Measurements from ENCODE around the gene HOXA6.
A peak's percentile ranks its signal among the peaks of the same experiment; 100 is the strongest.

Gene HOXA6

GRCh38 chr7:27162561-27163287 is 15.2 kb upstream of the HOXA6 start:
- DNase-seq (ENCODE audit: low read depth in 2 of 2): no peak

GRCh38 chr7:27161721-27162560 is 14.4 kb upstream of the HOXA6 start:
- DNase-seq (ENCODE audit: low read depth in 2 of 2): no peak

GRCh38 chr7:27161214-27161720 is 13.7 kb upstream of the HOXA6 start:
- no peak for DNase-seq (ENCODE audit: low read depth in 2 of 2)

GRCh38 chr7:27160546-27161213 is 13.1 kb upstream of the HOXA6 start:
- DNase-seq (ENCODE audit: low read depth in 2 of 2): peak; percentile 73 to 74

- no peak for DNase-seq (ENCODE audit: low read depth in 2 of 2)
Measured at GRCh38 chr7:27160145-27160545, 12.6 kb upstream of the HOXA6 start.

GRCh38 chr7:27159266-27160144 is 11.9 kb upstream of the HOXA6 start:
- no peak for DNase-seq (ENCODE audit: low read depth in 2 of 2)

GRCh38 chr7:27158436-27159265 is 11.1 kb upstream of the HOXA6 start:
- DNase-seq (ENCODE audit: low read depth in 2 of 2): no peak

- DNase-seq (ENCODE audit: low read depth in 2 of 2): no peak
Measured at GRCh38 chr7:27157702-27158431, 10.3 kb upstream of the HOXA6 start.

- no peak for DNase-seq (ENCODE audit: low read depth in 2 of 2)
Measured at GRCh38 chr7:27156916-27157701, 9.5 kb upstream of the HOXA6 start.

GRCh38 chr7:27156508-27156898 is 8.9 kb upstream of the HOXA6 start, which contains the start of gene HOXA7:
TSS of gene HOXA7 (minus strand) at chr7:27156675. CDS start at chr7:27156545, 130 bp downstream.
- no peak for DNase-seq (ENCODE audit: low read depth in 2 of 2)

- no peak for DNase-seq (ENCODE audit: low read depth in 2 of 2)
Measured at GRCh38 chr7:27155816-27156507, 8.4 kb upstream of the HOXA6 start.

GRCh38 chr7:27154901-27155815 is 7.6 kb upstream of the HOXA6 start:
- DNase-seq (ENCODE audit: low read depth in 2 of 2): no peak

- DNase-seq (ENCODE audit: low read depth in 2 of 2): no peak
Measured at GRCh38 chr7:27154369-27154768, 6.8 kb upstream of the HOXA6 start.

- DNase-seq (ENCODE audit: low read depth in 2 of 2): no peak
Measured at GRCh38 chr7:27153526-27153925, 6.0 kb upstream of the HOXA6 start.

GRCh38 chr7:27152816-27153442 is 5.4 kb upstream of the HOXA6 start:
- DNase-seq (ENCODE audit: low read depth in 2 of 2): no peak

- DNase-seq (ENCODE audit: low read depth in 2 of 2): no peak
Measured at GRCh38 chr7:27151931-27152815, 4.6 kb upstream of the HOXA6 start, which contains the start of gene HOXA3. TSS of gene HOXA3 (minus strand) at chr7:27152583. CDS start at chr7:27110640, 41,943 bp downstream.
